ENCODE measurements around the gene ELK3. TPM values are rescaled to one million over a fixed set of nuclear protein-coding genes. Genes with fewer than 3 reads are reported as not detected.

Gene ELK3
- total and polyA plus RNA-seq, 12 donors, result 6.6 to 33.6 (median 18.7) TPM

GRCh38 chr12:96199464-96199863 lies 5.3 kb downstream of the ELK3 start:
- no peak overlapping the region for H3K4me3 ChIP-seq
- peak overlapping the region in 2 of 5 donors; percentile 4 to 6 for H3K27ac ChIP-seq
- H3K36me3 ChIP-seq (replicated peaks in 1 of 2), result no peaks in the 10 kb centered on the region
- peaks cover 22 to 47% of the 10 kb centered on the region in 2 donors for H3K4me1 ChIP-seq (replicated peaks in 1 of 2)
- H3K9me3 ChIP-seq (replicated peaks in 1 of 3), result no peaks in the 10 kb centered on the region
- intact Hi-C loops (cut with DNase I), result no loop called here
- TF ChIP-seq POLR2A (IDR thresholded peaks at IDR 0.05) (no peak), CTCF (IDR thresholded peaks at IDR 0.05) (no peak)
- DNase-seq, result no peak
- no peaks in the 10 kb centered on the region for H3K27me3 ChIP-seq

- 45 to 66% (median 57%) methylated on average over 5 to 6 of the region's 6 CpGs for WGBS, 4 donors
- Histone ChIP-seq H3K27ac (peak overlapping the region in 1 of 5 donors; percentile 20), H3K36me3 (replicated peaks in 1 of 2) (no peaks in the 10 kb centered on the region), H3K27me3 (no peaks in the 10 kb centered on the region), H3K9me3 (replicated peaks in 1 of 3) (no peaks in the 10 kb centered on the region), H3K4me3 (no peak overlapping the region), H3K4me1 (replicated peaks in 1 of 2) (peaks cover 14 to 40% of the 10 kb centered on the region in 2 donors)
- intact Hi-C loops (cut with DNase I), result no loop called here
- no peak for TF ChIP-seq POLR2A (IDR thresholded peaks at IDR 0.05)
- no peak for TF ChIP-seq CTCF (IDR thresholded peaks at IDR 0.05)
- peak in 6 of 7 donors; percentile 33 to 65 (median 58) for DNase-seq
Observed at GRCh38 chr12:96201272-96202227, 7.4 kb downstream of the ELK3 start.

GRCh38 chr12:96204381-96204780 lies 10.2 kb downstream of the ELK3 start:
- intact Hi-C loops (cut with DNase I), result no loop called here
- WGBS, 4 donors, result 76 to 86% (median 81%) methylated on average over 5 of the region's 5 CpGs
- TF ChIP-seq POLR2A (IDR thresholded peaks at IDR 0.05), result no peak
- TF ChIP-seq CTCF (IDR thresholded peaks at IDR 0.05), result no peak
- no peak for DNase-seq
- no peaks in the 10 kb centered on the region for H3K9me3 ChIP-seq (replicated peaks in 1 of 3)
- H3K27me3 ChIP-seq, result no peaks in the 10 kb centered on the region
- H3K36me3 ChIP-seq (replicated peaks in 1 of 2), result no peaks in the 10 kb centered on the region
- H3K4me3 ChIP-seq, result no peak overlapping the region
- H3K4me1 ChIP-seq (replicated peaks in 1 of 2), result peaks cover 0 to 25% of the 10 kb centered on the region in 2 donors
- H3K27ac ChIP-seq, result no peak overlapping the region

DNA sequence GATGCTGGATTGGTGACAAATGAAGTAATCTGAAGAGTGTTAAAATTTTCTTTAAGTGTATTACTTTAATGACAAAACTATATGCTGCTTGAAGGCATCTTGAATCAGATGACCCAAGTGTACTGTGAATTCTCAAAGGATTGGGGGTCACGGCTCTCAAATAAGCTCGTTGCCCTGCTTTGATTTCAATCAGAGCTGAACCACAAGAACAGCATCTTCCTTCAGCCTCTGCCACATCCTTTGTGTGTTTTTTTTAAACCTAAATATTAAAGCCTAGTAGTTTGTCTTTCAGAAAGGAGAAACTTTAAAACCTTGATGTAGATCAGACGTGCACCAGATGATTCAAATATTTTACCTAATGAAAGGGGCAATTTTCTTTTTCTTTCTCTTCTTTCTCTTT lies 11.7 kb downstream of the ELK3 start:
- H3K4me3 ChIP-seq, result no peak overlapping the region
- H3K4me1 ChIP-seq (replicated peaks in 1 of 2), result peaks cover 0 to 29% of the 10 kb centered on the region in 2 donors
- H3K36me3 ChIP-seq (replicated peaks in 1 of 2), result no peaks in the 10 kb centered on the region
- no peaks in the 10 kb centered on the region for H3K9me3 ChIP-seq (replicated peaks in 1 of 3)
- no peak for TF ChIP-seq POLR2A (IDR thresholded peaks at IDR 0.05)
- TF ChIP-seq CTCF (IDR thresholded peaks at IDR 0.05), result no peak
- WGBS, 4 donors, result 66 to 73% (median 67%) methylated on average over 3 of the region's 3 CpGs
- H3K27me3 ChIP-seq, result no peaks in the 10 kb centered on the region
- no peak overlapping the region for H3K27ac ChIP-seq
- DNase-seq, result no peak
- intact Hi-C loops (cut with DNase I), result no loop called here

Measured in adrenal gland (tissue), 12 donors.